ENCODE measurements around the gene SOCS7. TPM values are rescaled to one million over a fixed set of nuclear protein-coding genes. Genes with fewer than 3 reads are reported as not detected.

Gene SOCS7
- total and polyA plus RNA-seq, 11 donors = 5.1 to 19.2 (median 14.0) TPM

DNA sequence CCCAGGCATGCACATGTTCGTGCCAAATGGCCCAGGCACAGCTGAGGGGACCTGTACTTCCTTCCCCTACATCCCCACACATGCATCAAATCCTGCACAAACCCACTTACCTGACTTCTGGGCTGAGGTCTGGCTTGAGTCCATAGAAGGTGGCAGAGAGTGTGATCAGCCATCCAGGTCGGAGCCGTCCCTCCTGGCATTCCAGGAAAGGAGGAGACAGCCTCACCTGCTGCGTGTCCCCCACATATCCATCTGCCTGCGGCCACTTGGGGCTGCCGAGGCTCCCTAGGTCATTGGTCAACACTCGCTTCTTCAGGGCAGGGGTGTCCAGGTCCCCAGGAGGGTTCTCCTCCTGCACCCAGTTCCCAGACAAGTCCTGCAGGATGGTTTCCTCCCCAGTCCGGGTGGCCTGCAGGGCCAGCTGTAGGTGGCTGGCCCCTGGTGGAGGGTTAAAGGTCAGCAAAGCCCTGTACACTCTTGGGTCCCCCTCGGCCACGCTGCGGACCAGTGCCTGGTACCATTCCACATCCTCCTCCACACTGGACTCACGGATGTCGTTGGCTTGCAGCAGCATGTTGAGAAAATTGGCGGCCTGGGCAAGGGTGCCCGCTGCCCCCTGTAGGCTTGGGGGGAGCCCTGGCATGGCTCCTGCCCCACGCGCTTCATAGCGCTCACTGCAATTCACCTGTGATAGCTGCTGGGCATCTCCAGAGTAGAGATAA, 8.6 kb upstream of the SOCS7 start:
- 86 to 92% (median 89%) methylated on average over 11 to 18 of the region's 18 CpGs for WGBS, 4 donors
- ATAC-seq (no peak), DNase-seq (no peak)
- Histone ChIP-seq H3K9me3 (no peaks in the 10 kb centered on the region), H3K27ac (no peak overlapping the region), H3K4me3 (no peak overlapping the region), H3K27me3 (no peaks in the 10 kb centered on the region), H3K36me3 (no peaks in the 10 kb centered on the region), H3K4me1 (peaks cover 0 to 8% (median 0%) of the 10 kb centered on the region in 12 donors)
- TF ChIP-seq POLR2A (IDR thresholded peaks at IDR 0.05) = no peak
- TF ChIP-seq, protein P1, sequence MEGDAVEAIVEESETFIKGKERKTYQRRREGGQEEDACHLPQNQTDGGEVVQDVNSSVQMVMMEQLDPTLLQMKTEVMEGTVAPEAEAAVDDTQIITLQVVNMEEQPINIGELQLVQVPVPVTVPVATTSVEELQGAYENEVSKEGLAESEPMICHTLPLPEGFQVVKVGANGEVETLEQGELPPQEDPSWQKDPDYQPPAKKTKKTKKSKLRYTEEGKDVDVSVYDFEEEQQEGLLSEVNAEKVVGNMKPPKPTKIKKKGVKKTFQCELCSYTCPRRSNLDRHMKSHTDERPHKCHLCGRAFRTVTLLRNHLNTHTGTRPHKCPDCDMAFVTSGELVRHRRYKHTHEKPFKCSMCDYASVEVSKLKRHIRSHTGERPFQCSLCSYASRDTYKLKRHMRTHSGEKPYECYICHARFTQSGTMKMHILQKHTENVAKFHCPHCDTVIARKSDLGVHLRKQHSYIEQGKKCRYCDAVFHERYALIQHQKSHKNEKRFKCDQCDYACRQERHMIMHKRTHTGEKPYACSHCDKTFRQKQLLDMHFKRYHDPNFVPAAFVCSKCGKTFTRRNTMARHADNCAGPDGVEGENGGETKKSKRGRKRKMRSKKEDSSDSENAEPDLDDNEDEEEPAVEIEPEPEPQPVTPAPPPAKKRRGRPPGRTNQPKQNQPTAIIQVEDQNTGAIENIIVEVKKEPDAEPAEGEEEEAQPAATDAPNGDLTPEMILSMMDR (IDR thresholded peaks at IDR 0.05) = no peak
- intact Hi-C loops (cut with DNase I) = loop anchor here in 3 of 10 donors (5.0 to 10.0 kb wide), 3 partner anchors 39 to 322 kb away; no protein-coding TSS in a partner anchor

DNA sequence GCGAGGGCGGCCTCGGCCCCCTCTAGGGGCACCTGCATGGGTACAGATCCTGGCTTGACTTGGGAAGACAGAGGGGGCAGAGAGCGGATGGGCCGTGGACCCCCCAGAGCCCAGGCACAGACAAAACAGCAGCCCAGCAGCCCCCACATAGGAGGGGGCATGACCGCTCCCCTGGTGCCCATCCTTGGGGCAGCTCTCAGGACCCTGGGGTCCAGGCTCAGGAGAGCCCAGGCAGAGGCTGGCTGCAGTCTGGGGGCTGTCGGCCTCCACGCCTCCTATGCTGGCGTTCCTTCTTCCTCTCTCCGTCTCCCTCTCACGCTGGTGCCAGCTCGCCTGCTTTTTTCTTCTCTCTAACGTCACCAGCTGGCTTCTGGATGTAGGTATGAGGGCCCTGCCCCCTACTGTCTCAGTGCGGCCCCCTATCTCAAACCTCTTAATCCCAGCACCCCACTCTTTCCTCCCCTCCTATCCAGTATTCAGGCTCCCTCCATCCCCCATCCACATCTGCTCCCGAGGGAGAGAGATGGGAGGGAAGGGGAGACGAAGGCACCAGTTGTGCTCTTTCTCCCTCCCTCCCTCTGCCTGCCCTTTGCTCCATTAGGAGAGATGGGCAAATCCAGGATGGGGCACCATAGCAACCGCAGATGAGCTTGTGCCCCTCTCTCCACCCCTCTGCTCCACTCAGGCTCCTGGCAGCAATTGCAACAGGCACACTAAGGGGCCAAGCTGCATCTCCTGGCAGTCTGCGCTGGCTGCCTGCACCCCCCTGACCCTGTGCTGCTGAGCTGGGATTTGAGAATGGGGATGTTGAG, 7.8 kb upstream of the SOCS7 start, which contains the start of gene GPR179:
GPR179 (minus strand) TSS at position 349 of the 812 bp plus-strand sequence; CDS start at position 182, 167 bp downstream.
- H3K27ac ChIP-seq = no peak within 1 kb of the TSS
- no peaks in the 10 kb centered on the region for H3K9me3 ChIP-seq
- TF ChIP-seq, protein P1 (IDR thresholded peaks at IDR 0.05) = no peak
- no peak for TF ChIP-seq POLR2A (IDR thresholded peaks at IDR 0.05)
- WGBS, 4 donors = 76 to 83% (median 81%) methylated on average over 18 of the region's 18 CpGs
- ATAC-seq (no peak), DNase-seq (no peak)
- no peak within 1 kb of the TSS for H3K4me3 ChIP-seq
- no peaks in the 10 kb centered on the region for H3K36me3 ChIP-seq
- intact Hi-C loops (cut with DNase I) = loop anchor here in 3 of 10 donors (5.0 to 10.0 kb wide), 3 partner anchors 38 to 321 kb away; no protein-coding TSS in a partner anchor
- H3K4me1 ChIP-seq = peaks cover 0 to 8% (median 0%) of the 10 kb centered on the region in 12 donors
- no peaks in the 10 kb centered on the region for H3K27me3 ChIP-seq

DNA sequence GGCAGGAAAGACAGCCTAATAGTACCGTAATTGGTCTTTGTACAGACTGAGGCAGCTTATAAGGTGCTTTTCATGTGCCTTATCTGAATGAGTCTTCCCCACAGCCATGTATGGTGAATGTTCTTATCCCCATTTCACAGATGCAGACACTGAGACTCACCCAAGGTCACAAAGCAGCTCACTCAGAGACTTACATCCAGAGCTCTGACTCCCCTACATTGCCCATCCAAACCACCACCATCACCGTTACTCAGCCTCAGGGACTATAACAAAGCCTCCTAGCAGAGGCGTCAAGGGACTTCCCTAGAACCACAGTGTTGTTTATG, 7.3 kb upstream of the SOCS7 start:
- intact Hi-C loops (cut with DNase I) = loop anchor here in 3 of 10 donors (5.0 to 10.0 kb wide), 3 partner anchors 38 to 320 kb away; no protein-coding TSS in a partner anchor
- no peak for ATAC-seq
- H3K36me3 ChIP-seq = no peaks in the 10 kb centered on the region
- H3K4me1 ChIP-seq = peaks cover 0 to 8% (median 0%) of the 10 kb centered on the region in 12 donors
- TF ChIP-seq, protein P1 (IDR thresholded peaks at IDR 0.05) = no peak
- no peak overlapping the region for H3K27ac ChIP-seq
- no peaks in the 10 kb centered on the region for H3K27me3 ChIP-seq
- H3K9me3 ChIP-seq = no peaks in the 10 kb centered on the region
- 83 to 93% (median 91%) methylated on average over 3 of the region's 3 CpGs for WGBS, 4 donors
- H3K4me3 ChIP-seq = no peak overlapping the region
- DNase-seq = no peak

DNA sequence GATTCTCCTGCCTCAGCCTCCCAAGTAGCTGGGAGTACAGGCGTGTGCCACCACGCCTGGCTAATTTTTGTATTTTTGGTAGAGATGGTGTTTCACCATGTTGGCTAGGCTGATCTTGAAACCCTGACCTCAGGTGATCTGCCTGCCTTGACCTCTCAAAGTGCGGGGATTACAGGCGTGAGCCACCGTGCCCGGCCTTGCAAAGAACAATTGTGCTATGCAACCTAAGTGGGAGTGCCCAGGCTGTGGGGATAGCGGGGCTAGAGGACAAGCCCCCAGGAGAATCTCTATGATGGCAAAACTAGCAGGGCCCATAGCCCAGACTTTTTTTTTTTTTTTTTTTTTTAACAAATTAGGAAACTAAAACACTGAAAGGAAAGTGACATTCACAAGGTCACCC, 5.9 kb upstream of the SOCS7 start:
- Histone ChIP-seq H3K4me1 (peaks cover 0 to 8% (median 0%) of the 10 kb centered on the region in 12 donors), H3K27me3 (no peaks in the 10 kb centered on the region), H3K9me3 (no peaks in the 10 kb centered on the region), H3K27ac (no peak overlapping the region), H3K36me3 (no peaks in the 10 kb centered on the region), H3K4me3 (no peak overlapping the region)
- ATAC-seq = no peak
- TF ChIP-seq, protein P1 (IDR thresholded peaks at IDR 0.05) = no peak
- no peak for TF ChIP-seq POLR2A (IDR thresholded peaks at IDR 0.05)
- 88 to 97% (median 95%) methylated on average over 7 of the region's 7 CpGs for WGBS, 4 donors
- intact Hi-C loops (cut with DNase I) = loop anchor here in 4 of 10 donors (5.0 to 10.0 kb wide), 3 partner anchors 37 to 319 kb away; no protein-coding TSS in a partner anchor
- no peak for DNase-seq

All from heart left ventricle (tissue), 16 donors.